GM23248 (cell line): ENCODE data around the gene ATG13.

Experiments used
- EZH2 ChIP-seq: fragments of 200-600 bp; sonication (generic); IDR thresholded peaks from 2 replicates; pipeline ENCODE4 v1.6.1; 2018; ENCODE audit warnings: antibody characterized with exemption, mild to moderate bottlenecking; ENCODE audit not compliant: insufficient read depth, poor library complexity, severe bottlenecking
- EZH2phosphoT487 ChIP-seq: fragments of 200-600 bp; sonication (generic); IDR thresholded peaks from 2 replicates; pipeline ENCODE4 v1.6.1; 2018; ENCODE audit warnings: antibody characterized with exemption, moderate library complexity, mild to moderate bottlenecking, low read depth; ENCODE audit not compliant: insufficient read depth

DNA sequence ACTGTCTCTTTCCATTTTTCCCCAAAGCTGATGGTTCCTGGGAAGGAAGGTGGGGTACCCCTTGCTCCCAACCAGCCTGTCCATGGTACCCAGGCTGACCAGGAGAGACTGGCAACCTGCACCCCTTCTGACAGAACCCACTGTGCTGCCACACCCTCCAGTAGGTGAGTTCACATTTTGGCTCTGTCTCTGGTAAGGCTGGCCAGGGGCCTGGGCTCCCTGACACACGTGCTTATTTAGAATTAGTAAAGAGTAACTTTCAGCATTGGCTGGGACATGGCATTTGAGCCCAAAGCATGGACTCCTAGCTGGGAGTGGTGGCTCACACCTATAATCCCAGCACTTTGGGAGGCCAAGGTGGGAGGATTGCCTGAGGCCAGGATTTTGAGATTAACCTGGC lies 48.0 kb downstream of the ATG13 start:
- TF ChIP-seq EZH2phosphoT487 (no peak), EZH2 (no peak)
